Mesothelial cell of epicardium (in vitro differentiated cells): Measurements from ENCODE around the gene PRR16. TPM values are rescaled to one million over a fixed set of nuclear protein-coding genes. Genes with fewer than 3 reads are reported as not detected.

Experiments used
- DNase-seq, 2 experiments: peaks; one replicate each; pipeline ENCODE4 v3.0.0; 2021; ENCODE audit warnings: low spot score in 2 of 2; ENCODE audit not compliant: unreplicated experiment in 2 of 2
- H3K27ac Mint-ChIP-seq: 2 replicates; pipeline ENCODE4 v1.8.0; 2021; ENCODE audit warnings: mixed read lengths
- H3K27me3 Mint-ChIP-seq: 2 replicates; pipeline ENCODE4 v1.8.0; 2021; ENCODE audit warnings: low read depth, mixed read lengths
- H3K36me3 Mint-ChIP-seq: 2 replicates; pipeline ENCODE4 v1.8.0; 2021; ENCODE audit warnings: mixed read lengths
- H3K4me1 Mint-ChIP-seq: 2 replicates; pipeline ENCODE4 v1.8.0; 2021; ENCODE audit warnings: mixed read lengths
- H3K4me3 Mint-ChIP-seq: 2 replicates; pipeline ENCODE4 v1.8.0; 2021; ENCODE audit warnings: mild to moderate bottlenecking, moderate library complexity, mixed read lengths
- H3K9me3 Mint-ChIP-seq: 2 replicates; pipeline ENCODE4 v1.8.0; 2021; ENCODE audit warnings: mixed read lengths
- CTCF ChIP-seq: fragments of 200-600 bp; sonication (generic); IDR thresholded peaks from one replicate; pipeline ENCODE4 v1.5.0; 2021; ENCODE audit warnings: antibody characterized with exemption; ENCODE audit not compliant: unreplicated experiment
- total RNA-seq: library from RNA; stranded (reverse); gene quantifications from 3 replicates; pipeline ENCODE4 v1.2.1, GENCODE V29; 2021

The PRR16 gene
- total RNA-seq, 1 donor from 2014 or later = 2.1 TPM

- H3K36me3 Mint-ChIP-seq = no peaks in the 10 kb centered on the region
- no peaks in the 10 kb centered on the region for H3K4me1 Mint-ChIP-seq
- H3K4me3 Mint-ChIP-seq = no peak overlapping the region
- H3K9me3 Mint-ChIP-seq = peaks cover 5% of the 10 kb centered on the region
- TF ChIP-seq CTCF = no peak
- no peaks in the 10 kb centered on the region for H3K27me3 Mint-ChIP-seq
- no peak overlapping the region for H3K27ac Mint-ChIP-seq
- DNase-seq = no peak
Observed at GRCh38 chr5:120614531-120615180, 150.6 kb downstream of the PRR16 start.

GRCh38 chr5:120615967-120616645 lies 152.0 kb downstream of the PRR16 start:
- no peaks in the 10 kb centered on the region for H3K9me3 Mint-ChIP-seq
- TF ChIP-seq CTCF = no peak
- DNase-seq = no peak
- H3K4me3 Mint-ChIP-seq = no peak overlapping the region
- peaks cover 2% of the 10 kb centered on the region for H3K4me1 Mint-ChIP-seq
- H3K27me3 Mint-ChIP-seq = no peaks in the 10 kb centered on the region
- H3K36me3 Mint-ChIP-seq = no peaks in the 10 kb centered on the region
- no peak overlapping the region for H3K27ac Mint-ChIP-seq

GRCh38 chr5:120621339-120621738 lies 157.2 kb downstream of the PRR16 start:
- Mint-ChIP-seq H3K27ac (no peak overlapping the region), H3K4me3 (no peak overlapping the region), H3K36me3 (no peaks in the 10 kb centered on the region), H3K4me1 (peaks cover 7% of the 10 kb centered on the region), H3K9me3 (no peaks in the 10 kb centered on the region), H3K27me3 (no peaks in the 10 kb centered on the region)
- DNase-seq = no peak
- TF ChIP-seq CTCF = no peak

GRCh38 chr5:120624021-120624563 lies 160.0 kb downstream of the PRR16 start:
- Mint-ChIP-seq H3K9me3 (no peaks in the 10 kb centered on the region), H3K27me3 (no peaks in the 10 kb centered on the region), H3K27ac (peak overlapping the region; percentile 53), H3K36me3 (no peaks in the 10 kb centered on the region), H3K4me1 (peaks cover 9% of the 10 kb centered on the region), H3K4me3 (no peak overlapping the region)
- no peak for DNase-seq
- no peak for TF ChIP-seq CTCF

GRCh38 chr5:120628156-120628555 lies 164.1 kb downstream of the PRR16 start:
- no peaks in the 10 kb centered on the region for H3K36me3 Mint-ChIP-seq

More at GRCh38 chr5:120628156-120628555, 164.1 kb downstream of the PRR16 start:
- TF ChIP-seq CTCF = no peak
- DNase-seq = no peak
- Mint-ChIP-seq H3K27ac (no peak overlapping the region), H3K4me3 (no peak overlapping the region), H3K27me3 (no peaks in the 10 kb centered on the region), H3K9me3 (peaks cover 12% of the 10 kb centered on the region), H3K4me1 (peaks cover 7% of the 10 kb centered on the region)
